Activated naive CD8-positive, alpha-beta T cell treated with anti-CD3 and anti-CD28 coated beads for 36 hours (primary cell): ENCODE results near the gene PSMA7. TPM values are rescaled to one million over a fixed set of nuclear protein-coding genes. Genes with fewer than 3 reads are reported as not detected.

Source experiments
- DNase-seq: peaks from one replicate; pipeline ENCODE4 v3.0.0; 2021
- H3K27ac Mint-ChIP-seq: one replicate; pipeline ENCODE4 v1.8.0; 2022; ENCODE audit warnings: mild to moderate bottlenecking, moderate library complexity, mixed read lengths
- H3K27me3 Mint-ChIP-seq: one replicate; pipeline ENCODE4 v1.8.0; 2022; ENCODE audit warnings: mild to moderate bottlenecking, mixed read lengths
- H3K36me3 Mint-ChIP-seq: one replicate; pipeline ENCODE4 v1.8.0; 2021; ENCODE audit warnings: mild to moderate bottlenecking, mixed read lengths
- H3K4me1 Mint-ChIP-seq: one replicate; pipeline ENCODE4 v1.8.0; 2021; ENCODE audit warnings: mixed read lengths
- H3K4me3 Mint-ChIP-seq: one replicate; pipeline ENCODE4 v1.8.0; 2022; ENCODE audit warnings: mild to moderate bottlenecking, moderate library complexity, mixed read lengths
- H3K9me3 Mint-ChIP-seq: one replicate; pipeline ENCODE4 v1.8.0; 2022; ENCODE audit warnings: mixed read lengths
- total RNA-seq, 2 experiments: library from RNA; stranded (reverse); gene quantifications; one replicate each; pipeline ENCODE4 v1.2.3, GENCODE V29; 2021

The PSMA7 gene
- total RNA-seq, 2 experiments from 2014 or later: 362 to 367 TPM

GRCh38 chr20:62162765-62163484 is 19.7 kb upstream of the PSMA7 start:
- Mint-ChIP-seq H3K4me1 (peaks cover 11% of the 10 kb centered on the region), H3K27me3 (no peaks in the 10 kb centered on the region)

GRCh38 chr20:62161347-62161746 is 18.2 kb upstream of the PSMA7 start:
- DNase-seq: no peak
- H3K4me1 Mint-ChIP-seq: peaks cover 16% of the 10 kb centered on the region
- H3K9me3 Mint-ChIP-seq: no peaks in the 10 kb centered on the region
- H3K27ac Mint-ChIP-seq: no peak overlapping the region
- H3K27me3 Mint-ChIP-seq: no peaks in the 10 kb centered on the region
- H3K36me3 Mint-ChIP-seq: peaks cover 12% of the 10 kb centered on the region
- no peak overlapping the region for H3K4me3 Mint-ChIP-seq

More at GRCh38 chr20:62162765-62163484, 19.7 kb upstream of the PSMA7 start:
- DNase-seq: no peak
- no peak overlapping the region for H3K27ac Mint-ChIP-seq
- no peaks in the 10 kb centered on the region for H3K9me3 Mint-ChIP-seq
- no peak overlapping the region for H3K4me3 Mint-ChIP-seq
- H3K36me3 Mint-ChIP-seq: peaks cover 12% of the 10 kb centered on the region

GRCh38 chr20:62160876-62161275 is 17.7 kb upstream of the PSMA7 start:
- Mint-ChIP-seq H3K36me3 (peaks cover 12% of the 10 kb centered on the region), H3K4me3 (no peak overlapping the region), H3K27ac (no peak overlapping the region), H3K9me3 (no peaks in the 10 kb centered on the region), H3K4me1 (peaks cover 17% of the 10 kb centered on the region), H3K27me3 (no peaks in the 10 kb centered on the region)
- no peak for DNase-seq

DNA sequence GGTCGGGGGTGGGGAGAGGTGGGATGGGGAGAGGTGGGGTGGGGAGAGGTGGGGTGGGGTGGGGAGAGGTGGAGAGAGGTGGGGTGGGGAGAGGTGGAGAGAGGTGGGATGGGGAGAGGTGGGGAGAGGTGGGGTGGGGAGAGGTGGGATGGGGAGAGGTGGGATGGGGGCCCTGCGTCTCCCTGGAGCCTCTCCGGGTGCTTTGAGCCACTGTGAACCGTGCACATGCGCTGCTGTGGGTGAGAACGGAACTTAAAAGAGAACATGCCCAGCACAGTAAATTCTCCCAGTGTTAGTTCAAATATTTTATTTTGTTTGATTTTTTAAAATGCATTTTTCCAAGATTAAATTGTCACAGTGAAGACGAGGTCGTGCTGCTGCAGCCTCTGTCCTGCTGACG is 17.1 kb upstream of the PSMA7 start:
- peaks cover 19% of the 10 kb centered on the region for H3K4me1 Mint-ChIP-seq
- H3K9me3 Mint-ChIP-seq: no peaks in the 10 kb centered on the region
- peaks cover 10% of the 10 kb centered on the region for H3K36me3 Mint-ChIP-seq
- H3K27ac Mint-ChIP-seq: no peak overlapping the region
- no peak for DNase-seq
- no peak overlapping the region for H3K4me3 Mint-ChIP-seq
- no peaks in the 10 kb centered on the region for H3K27me3 Mint-ChIP-seq

DNA sequence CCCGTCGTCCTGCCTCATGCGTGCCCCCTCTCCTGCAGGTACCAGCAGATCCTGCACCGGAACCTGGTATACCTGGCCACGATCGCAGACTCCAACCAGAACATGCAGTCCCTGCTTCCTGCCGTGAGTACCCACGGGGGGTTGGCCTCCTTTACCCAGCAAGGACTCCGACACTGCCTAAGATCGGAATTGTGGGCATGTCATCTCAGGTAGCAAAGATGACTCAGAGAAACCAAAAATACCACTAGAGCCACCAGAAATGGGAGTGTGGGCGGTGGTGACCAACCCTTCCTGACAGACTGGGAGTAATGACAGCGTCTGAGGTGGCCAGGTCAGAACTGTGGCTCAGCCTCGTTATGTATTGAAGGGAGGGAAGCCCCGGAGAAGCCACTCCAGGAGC is 16.6 kb upstream of the PSMA7 start:
- Mint-ChIP-seq H3K27me3 (no peaks in the 10 kb centered on the region), H3K9me3 (no peaks in the 10 kb centered on the region), H3K4me3 (peak overlapping the region; percentile 32), H3K4me1 (peaks cover 19% of the 10 kb centered on the region), H3K36me3 (peaks cover 10% of the 10 kb centered on the region), H3K27ac (peak overlapping the region; percentile 43)
- peak; percentile 67 for DNase-seq

GRCh38 chr20:62159052-62159451 is 15.9 kb upstream of the PSMA7 start:
- H3K4me1 Mint-ChIP-seq: peaks cover 19% of the 10 kb centered on the region
- H3K9me3 Mint-ChIP-seq: no peaks in the 10 kb centered on the region
- no peak for DNase-seq
- H3K4me3 Mint-ChIP-seq: no peak overlapping the region
- H3K27me3 Mint-ChIP-seq: no peaks in the 10 kb centered on the region
- no peak overlapping the region for H3K27ac Mint-ChIP-seq
- peaks cover 13% of the 10 kb centered on the region for H3K36me3 Mint-ChIP-seq

GRCh38 chr20:62158541-62158940 is 15.3 kb upstream of the PSMA7 start:
- DNase-seq: no peak
- H3K9me3 Mint-ChIP-seq: no peaks in the 10 kb centered on the region
- peaks cover 19% of the 10 kb centered on the region for H3K4me1 Mint-ChIP-seq
- H3K36me3 Mint-ChIP-seq: peaks cover 18% of the 10 kb centered on the region
- H3K4me3 Mint-ChIP-seq: no peak overlapping the region
- H3K27ac Mint-ChIP-seq: no peak overlapping the region
- H3K27me3 Mint-ChIP-seq: no peaks in the 10 kb centered on the region

GRCh38 chr20:62158088-62158400 is 14.8 kb upstream of the PSMA7 start:
- peaks cover 19% of the 10 kb centered on the region for H3K4me1 Mint-ChIP-seq

GRCh38 chr20:62157387-62158087 is 14.3 kb upstream of the PSMA7 start:
- Mint-ChIP-seq H3K36me3 (peaks cover 28% of the 10 kb centered on the region), H3K9me3 (peaks cover 3% of the 10 kb centered on the region), H3K4me3 (no peak overlapping the region), H3K4me1 (peaks cover 19% of the 10 kb centered on the region), H3K27me3 (no peaks in the 10 kb centered on the region), H3K27ac (no peak overlapping the region)
- no peak for DNase-seq

More at GRCh38 chr20:62158088-62158400, 14.8 kb upstream of the PSMA7 start:
- no peaks in the 10 kb centered on the region for H3K9me3 Mint-ChIP-seq
- no peaks in the 10 kb centered on the region for H3K27me3 Mint-ChIP-seq
- no peak for DNase-seq
- H3K27ac Mint-ChIP-seq: no peak overlapping the region
- peaks cover 23% of the 10 kb centered on the region for H3K36me3 Mint-ChIP-seq
- no peak overlapping the region for H3K4me3 Mint-ChIP-seq

DNA sequence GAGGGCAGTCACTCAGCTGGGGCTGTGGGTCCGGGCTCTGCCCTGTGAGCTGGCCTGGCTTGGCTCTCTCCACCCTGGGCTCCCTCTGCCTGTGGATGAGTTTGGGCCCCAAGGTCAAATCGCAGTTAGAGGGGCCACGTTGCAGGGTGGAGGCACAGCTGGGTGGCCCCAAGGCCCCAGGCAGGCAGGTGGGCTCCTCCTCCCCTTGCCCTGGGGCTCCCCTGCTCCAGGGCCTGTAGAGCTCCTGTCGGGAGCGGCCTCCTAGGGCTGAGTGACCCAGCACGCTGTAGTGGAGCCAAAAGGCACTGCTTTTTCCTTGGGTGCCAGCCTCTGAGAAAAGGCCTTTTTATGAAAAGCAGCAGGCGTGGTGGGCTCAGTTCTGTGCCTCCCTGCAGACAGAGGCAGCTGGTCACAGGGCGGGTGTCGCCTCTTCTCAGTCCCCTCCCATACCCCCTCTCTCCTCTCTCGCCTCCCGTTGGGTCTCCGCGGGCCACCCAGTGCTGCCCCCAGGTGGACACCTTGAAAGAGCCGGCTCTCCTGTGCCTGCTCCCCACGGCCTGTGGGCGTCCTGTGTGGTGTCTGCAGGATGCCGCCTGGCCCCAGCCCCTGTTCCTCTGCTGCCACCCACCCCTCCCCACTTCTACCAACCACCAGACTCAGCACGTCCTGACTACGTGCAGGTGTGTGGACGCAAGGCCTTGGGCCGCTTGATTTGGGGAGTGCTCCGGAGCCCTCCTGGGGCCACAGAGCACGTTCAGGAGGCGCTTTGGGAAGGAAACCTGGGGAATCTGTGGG is 13.6 kb upstream of the PSMA7 start:
- no peak overlapping the region for H3K27ac Mint-ChIP-seq
- DNase-seq: peak; percentile 80
- peaks cover 35% of the 10 kb centered on the region for H3K36me3 Mint-ChIP-seq
- peaks cover 5% of the 10 kb centered on the region for H3K9me3 Mint-ChIP-seq
- H3K27me3 Mint-ChIP-seq: no peaks in the 10 kb centered on the region
- no peak overlapping the region for H3K4me3 Mint-ChIP-seq
- peaks cover 19% of the 10 kb centered on the region for H3K4me1 Mint-ChIP-seq

- Mint-ChIP-seq H3K4me1 (peaks cover 19% of the 10 kb centered on the region), H3K9me3 (peaks cover 5% of the 10 kb centered on the region), H3K27ac (no peak overlapping the region), H3K36me3 (peaks cover 38% of the 10 kb centered on the region), H3K4me3 (no peak overlapping the region), H3K27me3 (no peaks in the 10 kb centered on the region)
- DNase-seq: no peak
Observed at GRCh38 chr20:62156254-62156556, 13.0 kb upstream of the PSMA7 start.

DNA sequence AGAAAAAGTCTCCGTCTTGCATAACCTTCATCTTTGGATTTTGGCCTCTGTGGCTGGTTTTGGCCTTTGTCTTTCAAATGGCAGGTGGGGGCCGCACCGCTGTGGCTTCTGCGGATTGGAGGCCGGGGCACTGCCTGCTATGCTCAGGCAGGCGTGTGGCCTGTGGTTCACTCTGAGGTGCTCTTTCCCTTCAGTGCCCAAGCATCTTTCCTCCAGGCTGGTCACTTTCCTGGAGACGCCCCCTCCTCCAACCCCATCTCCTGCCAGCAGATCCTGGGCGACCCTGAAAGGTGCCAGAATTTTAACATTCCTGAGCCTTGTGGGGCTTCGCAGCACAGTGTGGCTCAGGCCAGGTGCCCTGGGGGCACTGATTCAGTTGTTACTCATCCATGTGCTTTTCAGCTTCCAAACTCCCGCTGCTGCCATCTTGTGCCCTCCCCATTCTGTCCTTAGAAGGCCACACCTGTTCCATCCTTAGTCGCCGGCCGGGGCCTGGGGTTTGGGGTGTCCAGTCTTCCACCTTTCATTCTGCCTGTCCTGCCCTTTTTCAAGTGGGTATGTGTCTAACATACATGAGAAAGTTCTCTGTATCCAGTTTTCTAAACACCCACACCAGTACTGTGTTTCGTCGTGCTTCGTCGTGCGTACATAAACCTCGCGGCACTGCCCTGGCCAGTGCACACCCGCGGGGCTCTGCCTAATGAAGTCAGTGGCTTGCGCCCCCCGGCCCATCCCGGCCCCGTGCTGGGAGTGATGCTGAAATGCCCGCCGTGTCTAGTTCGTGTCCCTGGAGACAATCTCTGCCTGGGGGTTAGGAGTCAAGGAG is 12.4 kb upstream of the PSMA7 start:
- Mint-ChIP-seq H3K4me1 (peaks cover 18% of the 10 kb centered on the region), H3K9me3 (peaks cover 5% of the 10 kb centered on the region), H3K27ac (no peak overlapping the region), H3K4me3 (no peak overlapping the region), H3K36me3 (peaks cover 38% of the 10 kb centered on the region), H3K27me3 (no peaks in the 10 kb centered on the region)
- DNase-seq: no peak

DNA sequence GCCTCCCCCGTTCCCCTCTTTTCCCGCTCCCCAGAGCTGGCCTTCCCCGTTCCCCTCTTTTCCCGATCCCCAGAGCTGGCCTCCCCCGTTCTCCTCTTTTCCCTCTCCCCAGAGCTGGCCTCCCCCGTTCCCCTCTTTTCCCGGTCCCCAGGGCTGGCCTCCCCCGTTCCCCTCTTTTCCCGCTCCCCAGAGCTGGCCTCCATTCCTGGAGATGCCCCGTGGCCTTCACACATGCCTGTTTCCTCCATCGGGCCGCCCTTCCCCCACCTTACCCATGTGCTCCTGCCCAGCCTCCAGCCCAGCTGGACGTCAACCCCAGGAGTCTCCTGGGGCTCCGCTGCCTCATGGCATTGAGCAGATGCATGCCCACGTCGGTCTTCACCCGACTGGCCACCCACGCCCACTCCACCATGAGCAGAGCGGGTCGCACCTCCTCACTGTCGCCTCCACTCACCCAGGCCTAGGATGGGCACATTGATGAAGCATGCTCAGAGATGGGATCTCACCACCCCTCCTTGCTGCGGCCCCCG is 8.7 kb upstream of the PSMA7 start:
- peaks cover 31% of the 10 kb centered on the region for H3K36me3 Mint-ChIP-seq
- H3K4me3 Mint-ChIP-seq: no peak overlapping the region
- peaks cover 18% of the 10 kb centered on the region for H3K4me1 Mint-ChIP-seq
- no peaks in the 10 kb centered on the region for H3K27me3 Mint-ChIP-seq
- DNase-seq: no peak
- H3K9me3 Mint-ChIP-seq: peaks cover 5% of the 10 kb centered on the region
- H3K27ac Mint-ChIP-seq: no peak overlapping the region

DNA sequence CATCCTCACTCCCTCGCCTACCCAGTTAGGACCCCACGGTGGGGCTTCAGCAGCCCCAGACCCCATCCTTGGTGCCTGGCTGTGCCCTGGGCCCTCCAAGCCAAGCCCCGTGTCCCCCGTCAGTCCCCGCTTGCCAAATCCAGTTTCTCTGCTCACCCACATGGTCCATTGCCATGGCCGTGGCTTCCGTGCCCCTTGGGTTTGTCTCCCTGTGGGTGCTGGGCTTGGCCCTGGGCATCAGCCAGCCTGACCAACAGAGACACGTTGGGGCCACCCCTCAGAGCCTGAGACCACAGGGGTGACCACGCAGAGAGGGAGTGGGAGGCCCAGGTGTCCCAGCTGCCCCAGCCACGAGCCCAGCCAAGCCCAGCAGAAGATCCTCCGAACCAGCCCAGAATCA is 8.0 kb upstream of the PSMA7 start:
- H3K9me3 Mint-ChIP-seq: peaks cover 5% of the 10 kb centered on the region
- peaks cover 31% of the 10 kb centered on the region for H3K36me3 Mint-ChIP-seq
- no peak overlapping the region for H3K4me3 Mint-ChIP-seq
- H3K27me3 Mint-ChIP-seq: no peaks in the 10 kb centered on the region
- H3K4me1 Mint-ChIP-seq: peaks cover 19% of the 10 kb centered on the region
- DNase-seq: no peak
- no peak overlapping the region for H3K27ac Mint-ChIP-seq

DNA sequence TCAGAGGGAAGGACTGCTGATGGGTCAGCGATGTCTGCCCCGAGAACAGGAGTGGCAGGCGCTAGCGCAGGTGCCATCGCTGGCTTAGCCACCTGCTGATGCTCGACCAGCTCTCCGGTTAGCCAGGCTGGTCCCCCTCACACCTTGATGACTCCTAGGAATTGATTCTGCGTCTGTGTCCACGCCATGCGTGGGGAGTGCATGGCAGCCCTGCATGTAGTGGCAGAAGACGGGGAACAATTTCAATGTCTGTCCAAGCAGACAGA is 7.0 kb upstream of the PSMA7 start:
- DNase-seq: no peak
- H3K27ac Mint-ChIP-seq: no peak overlapping the region
- H3K4me1 Mint-ChIP-seq: peaks cover 25% of the 10 kb centered on the region
- H3K27me3 Mint-ChIP-seq: no peaks in the 10 kb centered on the region
- H3K36me3 Mint-ChIP-seq: peaks cover 31% of the 10 kb centered on the region
- H3K4me3 Mint-ChIP-seq: no peak overlapping the region
- H3K9me3 Mint-ChIP-seq: peaks cover 5% of the 10 kb centered on the region
